OCI-LY1 (cell line): ENCODE data around the gene TOGARAM2.

Experiments
- H2AFZ ChIP-seq: fragments of 200-600 bp; sonication (generic), shearing (Covaris generic); 2 replicates; pipeline ENCODE4 v1.6.0; 2014; ENCODE audit warnings: antibody characterized with exemption, mild to moderate bottlenecking, low read length
- H3F3A ChIP-seq: fragments of 200-600 bp; sonication (generic), shearing (Covaris generic); 2 replicates; pipeline ENCODE4 v1.6.0; 2014; ENCODE audit warnings: mild to moderate bottlenecking, antibody characterized with exemption, low read length, moderate library complexity; ENCODE audit not compliant: insufficient read depth
- H3K27ac ChIP-seq: fragments of 200-600 bp; sonication (generic); 2 replicates; pipeline ENCODE4 v1.5.1; 2014; ENCODE audit warnings: low read length, mixed run types, mild to moderate bottlenecking, low read depth; ENCODE audit not compliant: poor library complexity, severe bottlenecking
- H3K27me3 ChIP-seq: fragments of 200-600 bp; sonication (generic); 2 replicates; pipeline ENCODE4 v1.6.0; 2014; ENCODE audit warnings: antibody characterized with exemption, mild to moderate bottlenecking, low read length, moderate library complexity; ENCODE audit not compliant: insufficient read depth
- H3K36me3 ChIP-seq: fragments of 200-600 bp; sonication (generic); 2 replicates; pipeline ENCODE4 v1.6.1; 2014; ENCODE audit warnings: mild to moderate bottlenecking, antibody characterized with exemption, low read length, moderate library complexity, mixed read lengths; ENCODE audit not compliant: insufficient read depth
- H3K4me1 ChIP-seq: fragments of 200-600 bp; sonication (generic); 2 replicates; pipeline ENCODE4 v1.5.1; 2014; ENCODE audit warnings: mild to moderate bottlenecking, low read length, moderate library complexity; ENCODE audit not compliant: insufficient read depth, severe bottlenecking
- H3K4me2 ChIP-seq: fragments of 200-600 bp; sonication (generic), shearing (Covaris generic); 2 replicates; pipeline ENCODE4 v1.6.1; 2014; ENCODE audit warnings: low read length
- H3K4me3 ChIP-seq: fragments of 200-600 bp; sonication (generic); 2 replicates; pipeline ENCODE4 v1.5.1; 2014; ENCODE audit warnings: low read length, low read depth, mild to moderate bottlenecking, mixed read lengths; ENCODE audit not compliant: poor library complexity, severe bottlenecking
- H3K79me2 ChIP-seq: fragments of 200-600 bp; shearing (Covaris generic); 2 replicates; pipeline ENCODE4 v1.6.1; 2016; ENCODE audit warnings: mixed run types, low read length, mixed read lengths; ENCODE audit not compliant: insufficient read depth
- H3K9ac ChIP-seq: fragments of 200-600 bp; sonication (generic), shearing (Covaris generic); 2 replicates; pipeline ENCODE4 v1.6.1; 2014; ENCODE audit warnings: mild to moderate bottlenecking, low read length, mixed read lengths
- H3K9me2 ChIP-seq: fragments of 200-600 bp; sonication (generic), shearing (Covaris generic); 2 replicates; pipeline ENCODE4 v1.6.1; 2014; ENCODE audit warnings: low read depth, mild to moderate bottlenecking, low read length, mixed read lengths
- H3K9me3 ChIP-seq: fragments of 200-600 bp; shearing (Covaris generic); 2 replicates; pipeline ENCODE4 v1.6.1; 2014; ENCODE audit warnings: low read length, mixed read lengths
- H4K20me1 ChIP-seq: fragments of 200-600 bp; sonication (generic), shearing (Covaris generic); 2 replicates; pipeline ENCODE4 v1.6.0; 2016; ENCODE audit warnings: mild to moderate bottlenecking, low read length; ENCODE audit not compliant: insufficient read depth
- CTCF ChIP-seq: fragments of 200-600 bp; sonication (generic), shearing (Covaris generic); IDR thresholded peaks from 2 replicates; pipeline ENCODE4 v1.5.1; 2017; ENCODE audit warnings: mild to moderate bottlenecking, antibody characterized with exemption, low read length, moderate library complexity, mixed read lengths
- EZH2 ChIP-seq: fragments of 200-600 bp; sonication (generic), shearing (Covaris generic); IDR thresholded peaks from 2 replicates; pipeline ENCODE4 v1.8.0; 2017; ENCODE audit warnings: borderline replicate concordance, mixed run types, mild to moderate bottlenecking, antibody characterized with exemption, low read length, moderate library complexity, mixed read lengths

TOGARAM2 gene

GRCh38 chr2:29100564-29100963, 119.5 kb downstream of the TOGARAM2 start:
- TF ChIP-seq EZH2: no peak
- no peak for TF ChIP-seq CTCF
- Histone ChIP-seq H3K4me1 (no peaks in the 10 kb centered on the region), H4K20me1 (no peaks in the 10 kb centered on the region), H3K36me3 (no peaks in the 10 kb centered on the region), H3K27me3 (no peaks in the 10 kb centered on the region), H3K9me2 (no peaks in the 10 kb centered on the region; the same call in 1 of the 2 replicates), H3F3A (no peaks in the 10 kb centered on the region), H3K79me2 (no peaks in the 10 kb centered on the region), H3K4me3 (no peak overlapping the region), H3K27ac (no peak overlapping the region), H3K9me3 (no peaks in the 10 kb centered on the region), H3K4me2 (no peak overlapping the region), H2AFZ (no peak overlapping the region), H3K9ac (no peak overlapping the region)
